K562 treated with DMSO at 1 percent for 24 hours (cell line): ENCODE results near the gene MEI1. TPM values are rescaled to one million over a fixed set of nuclear protein-coding genes. Genes with fewer than 3 reads are reported as not detected.

Experiments used
- total RNA-seq: library from RNA; unstranded; fragments of 300-600 nt; gene quantifications from 2 replicates; pipeline ENCODE4 v1.2.3, GENCODE V29; 2022; ENCODE audit warnings: low read depth; ENCODE audit not compliant: insufficient read depth

Gene MEI1
- total RNA-seq: 0.69 and 1.7 TPM in 2 replicates

GRCh38 chr22:41699264-41700107, at the start of gene MEI1:
Gene MEI1, plus strand, starts transcription at chr22:41699503. Its CDS starts 36 bp downstream, at chr22:41699539.

GRCh38 chr22:41688365-41689211, 10.7 kb upstream of the MEI1 start, which contains the start of gene SNU13:
Gene SNU13, minus strand, starts transcription at chr22:41688867. Its CDS starts 71 bp downstream, at chr22:41688796.

GRCh38 chr22:41800348-41801146, 101.2 kb downstream of the MEI1 start, which contains the start of gene CCDC134:
Gene CCDC134, plus strand, starts transcription at chr22:41800679. Its CDS starts 8,212 bp downstream, at chr22:41808891.

GRCh38 chr22:41832553-41833368, 133.5 kb downstream of the MEI1 start, which contains the start of gene SREBF2:
Gene SREBF2, plus strand, starts transcription at chr22:41833105. Its CDS starts 166 bp downstream, at chr22:41833271.

Other genes starting within 250 kb of the MEI1 start
- 35.0 and 41.3 TPM in 2 replicates for gene PHF5A, start 230.8 kb upstream of the MEI1 start, total RNA-seq
- gene ACO2, start 230.4 kb upstream of the MEI1 start, total RNA-seq: 108 and 112 TPM in 2 replicates
- gene POLR3H, start 155.0 kb upstream of the MEI1 start, total RNA-seq: 19.3 and 21.7 TPM in 2 replicates
- not detected in 2 replicates for gene CSDC2, start 138.5 kb upstream of the MEI1 start, total RNA-seq
- 57.9 and 58.8 TPM in 2 replicates for gene PMM1, start 109.7 kb upstream of the MEI1 start, total RNA-seq
- gene DESI1, start 78.5 kb upstream of the MEI1 start, total RNA-seq: 17.4 and 18.9 TPM in 2 replicates
- 245 and 259 TPM in 2 replicates for gene XRCC6, start 78.2 kb upstream of the MEI1 start, total RNA-seq
- gene SNU13, start 10.6 kb upstream of the MEI1 start, total RNA-seq: 92.7 and 97.7 TPM in 2 replicates
- 4.5 and 4.9 TPM in 2 replicates for gene CCDC134, start 101.2 kb downstream of the MEI1 start, total RNA-seq
- 90.3 and 94.2 TPM in 2 replicates for gene SREBF2, start 133.6 kb downstream of the MEI1 start, total RNA-seq
- 2.4 and 4.3 TPM in 2 replicates for gene SHISA8, start 215.6 kb downstream of the MEI1 start, total RNA-seq
- gene TNFRSF13C, start 227.3 kb downstream of the MEI1 start, total RNA-seq: 0.81 and 0.93 TPM in 2 replicates
- 49.0 and 50.7 TPM in 2 replicates for gene CENPM, start 247.6 kb downstream of the MEI1 start, total RNA-seq